AG10803 (cell line): Measurements from ENCODE around the gene LANCL2.

Experiments
- DNase-seq: peaks from one replicate; pipeline ENCODE4 v3.0.0; 2010; ENCODE audit warnings: low read depth
- H3K4me3 ChIP-seq: 2 replicates; pipeline ENCODE4 v1.5.1; 2011; ENCODE audit warnings: mild to moderate bottlenecking, low read length, control low read depth
- CTCF ChIP-seq: conservative IDR thresholded peaks from 2 replicates; pipeline ENCODE4 v1.5.1; 2011; ENCODE audit warnings: mild to moderate bottlenecking, low read length, control low read depth, inconsistent platforms

Gene LANCL2

DNA sequence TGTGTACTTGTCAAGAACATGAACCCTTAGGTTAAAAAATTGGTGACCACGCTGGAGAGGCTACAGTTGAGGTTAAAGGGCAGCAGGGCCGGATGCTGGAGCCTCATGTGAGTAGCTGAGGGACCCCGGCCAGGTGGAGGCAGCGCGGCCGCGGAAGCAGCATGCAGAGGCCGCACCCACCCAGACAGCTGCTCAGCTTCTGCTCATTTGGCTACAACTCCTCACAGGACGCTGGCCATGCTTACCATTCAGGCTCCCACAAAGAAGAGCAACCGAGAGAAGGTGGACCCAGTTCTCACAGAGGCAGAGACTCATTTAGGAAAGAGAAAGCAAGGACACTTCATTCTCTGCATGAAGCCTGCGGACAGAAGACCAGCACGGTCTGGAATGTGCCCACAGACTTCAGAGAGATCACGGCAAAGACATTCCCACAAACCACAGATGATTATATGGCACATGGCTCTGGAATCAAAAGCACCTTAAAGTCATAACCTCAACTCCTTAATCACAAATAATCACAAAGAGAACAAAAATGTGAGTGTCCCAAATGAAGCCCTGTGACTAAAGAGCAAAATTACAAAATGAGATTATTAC lies 112.7 kb downstream of the LANCL2 start:
- peak overlapping the region; percentile 7; the same call in 1 of the 2 replicates for H3K4me3 ChIP-seq
- peak; percentile 96 for DNase-seq
- TF ChIP-seq CTCF: no peak

DNA sequence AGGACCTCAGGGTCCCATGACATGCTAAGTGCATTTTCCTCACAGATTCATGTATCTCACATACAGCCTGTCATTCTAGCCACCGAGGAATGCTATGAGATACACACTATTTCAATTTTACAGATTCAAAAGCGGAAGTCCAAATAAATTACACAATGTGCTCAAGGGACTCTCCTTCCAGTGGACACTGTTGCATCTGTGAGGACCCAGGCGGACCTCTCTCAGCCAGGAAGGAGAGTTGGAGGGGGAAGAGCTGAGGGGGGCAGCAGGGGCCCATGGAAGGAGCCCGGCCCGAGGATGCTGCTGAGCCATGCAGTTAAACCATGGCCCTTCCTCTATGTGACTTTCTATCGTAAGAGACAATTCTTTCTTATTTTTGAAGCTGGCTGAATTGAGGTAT lies 113.6 kb downstream of the LANCL2 start:
- H3K4me3 ChIP-seq: peak overlapping the region; percentile 12; the same call in 1 of the 2 replicates
- DNase-seq: no peak
- no peak for TF ChIP-seq CTCF

DNA sequence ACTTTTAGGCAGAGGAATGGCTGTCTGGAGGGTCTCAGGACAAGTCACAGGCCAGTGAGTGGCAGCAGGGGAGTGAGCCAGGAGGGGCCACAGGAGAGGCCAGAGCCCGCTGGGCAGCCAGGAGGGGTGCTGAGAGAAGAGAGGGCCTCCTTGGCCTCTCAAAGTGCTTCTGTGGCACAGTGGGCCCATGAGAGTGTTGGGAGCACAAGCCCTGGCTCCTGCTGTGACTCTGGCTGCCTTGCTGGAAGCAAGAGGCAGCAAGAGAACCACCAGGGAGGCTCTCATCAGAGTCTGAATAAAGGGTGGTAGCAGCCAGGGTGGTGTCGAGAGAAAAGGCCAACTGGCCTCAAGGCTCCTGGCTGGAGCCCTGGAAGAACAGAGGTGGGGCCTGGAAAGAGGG lies 116.0 kb downstream of the LANCL2 start:
- DNase-seq: no peak
- TF ChIP-seq CTCF: no peak
- no peak overlapping the region for H3K4me3 ChIP-seq

GRCh38 chr7:55483046-55483445 lies 117.9 kb downstream of the LANCL2 start:
- TF ChIP-seq CTCF: no peak

More at GRCh38 chr7:55483046-55483445, 117.9 kb downstream of the LANCL2 start:
- H3K4me3 ChIP-seq: no peak overlapping the region
- no peak for DNase-seq
